ENCODE data around the gene RALB. TPM values are rescaled to one million over a fixed set of nuclear protein-coding genes. Genes with fewer than 3 reads are reported as not detected.

RALB gene
- polyA plus RNA-seq, 1 of the 3 experiments (the other 2 are of a cell fraction): 37.2 TPM

DNA sequence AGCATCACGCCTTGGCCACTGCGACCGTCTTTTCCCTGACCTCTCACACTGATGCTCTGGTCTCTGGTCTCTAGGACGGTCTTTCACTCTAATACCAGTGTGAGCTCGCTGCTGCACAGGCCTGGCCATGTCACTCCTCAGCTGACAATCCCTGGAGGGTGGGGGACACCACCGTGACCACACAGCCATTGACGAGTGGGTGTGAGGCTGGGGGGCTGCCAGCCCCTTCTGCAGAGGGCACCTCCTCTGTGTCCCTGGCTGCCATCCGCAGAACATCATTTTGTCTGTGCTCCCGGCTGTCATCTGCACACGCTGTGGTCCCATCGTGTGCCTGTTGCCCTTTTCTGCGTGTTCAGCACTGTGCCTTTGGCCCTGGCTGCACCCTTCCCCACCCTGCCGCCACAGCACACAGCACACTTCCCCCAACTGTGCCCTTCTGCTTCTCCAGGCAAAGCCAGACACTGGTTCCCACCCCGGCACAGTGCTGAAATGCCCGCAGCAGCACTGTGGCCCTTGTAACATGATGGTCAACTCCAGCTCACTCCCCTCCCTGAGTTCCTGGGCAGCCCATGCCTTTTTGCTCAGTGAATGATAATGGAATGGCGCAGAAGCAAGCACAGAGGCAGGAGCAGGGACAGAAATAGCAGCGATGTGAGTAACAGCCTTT lies 62.8 kb downstream of the RALB start (continued):
- TF ChIP-seq, protein P1, sequence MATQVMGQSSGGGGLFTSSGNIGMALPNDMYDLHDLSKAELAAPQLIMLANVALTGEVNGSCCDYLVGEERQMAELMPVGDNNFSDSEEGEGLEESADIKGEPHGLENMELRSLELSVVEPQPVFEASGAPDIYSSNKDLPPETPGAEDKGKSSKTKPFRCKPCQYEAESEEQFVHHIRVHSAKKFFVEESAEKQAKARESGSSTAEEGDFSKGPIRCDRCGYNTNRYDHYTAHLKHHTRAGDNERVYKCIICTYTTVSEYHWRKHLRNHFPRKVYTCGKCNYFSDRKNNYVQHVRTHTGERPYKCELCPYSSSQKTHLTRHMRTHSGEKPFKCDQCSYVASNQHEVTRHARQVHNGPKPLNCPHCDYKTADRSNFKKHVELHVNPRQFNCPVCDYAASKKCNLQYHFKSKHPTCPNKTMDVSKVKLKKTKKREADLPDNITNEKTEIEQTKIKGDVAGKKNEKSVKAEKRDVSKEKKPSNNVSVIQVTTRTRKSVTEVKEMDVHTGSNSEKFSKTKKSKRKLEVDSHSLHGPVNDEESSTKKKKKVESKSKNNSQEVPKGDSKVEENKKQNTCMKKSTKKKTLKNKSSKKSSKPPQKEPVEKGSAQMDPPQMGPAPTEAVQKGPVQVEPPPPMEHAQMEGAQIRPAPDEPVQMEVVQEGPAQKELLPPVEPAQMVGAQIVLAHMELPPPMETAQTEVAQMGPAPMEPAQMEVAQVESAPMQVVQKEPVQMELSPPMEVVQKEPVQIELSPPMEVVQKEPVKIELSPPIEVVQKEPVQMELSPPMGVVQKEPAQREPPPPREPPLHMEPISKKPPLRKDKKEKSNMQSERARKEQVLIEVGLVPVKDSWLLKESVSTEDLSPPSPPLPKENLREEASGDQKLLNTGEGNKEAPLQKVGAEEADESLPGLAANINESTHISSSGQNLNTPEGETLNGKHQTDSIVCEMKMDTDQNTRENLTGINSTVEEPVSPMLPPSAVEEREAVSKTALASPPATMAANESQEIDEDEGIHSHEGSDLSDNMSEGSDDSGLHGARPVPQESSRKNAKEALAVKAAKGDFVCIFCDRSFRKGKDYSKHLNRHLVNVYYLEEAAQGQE (IDR thresholded peaks at IDR 0.05; ENCODE audit: low read depth, low read length): no peak
- no peak for TF ChIP-seq RFX5 (IDR thresholded peaks at IDR 0.05; ENCODE audit: low read length)
- TF ChIP-seq NFIC (IDR thresholded peaks at IDR 0.05; ENCODE audit: borderline replicate concordance): no peak
- TF ChIP-seq FOXM1 (IDR thresholded peaks at IDR 0.05; ENCODE audit: low read depth): no peak
- no peak for TF ChIP-seq RCOR1 (IDR thresholded peaks at IDR 0.05; ENCODE audit: low read length)
- no peak for TF ChIP-seq EP300 (IDR thresholded peaks at IDR 0.05; ENCODE audit: borderline replicate concordance in 1 of 2, low read depth in 1 of 2, low read length in 1 of 2)

DNA sequence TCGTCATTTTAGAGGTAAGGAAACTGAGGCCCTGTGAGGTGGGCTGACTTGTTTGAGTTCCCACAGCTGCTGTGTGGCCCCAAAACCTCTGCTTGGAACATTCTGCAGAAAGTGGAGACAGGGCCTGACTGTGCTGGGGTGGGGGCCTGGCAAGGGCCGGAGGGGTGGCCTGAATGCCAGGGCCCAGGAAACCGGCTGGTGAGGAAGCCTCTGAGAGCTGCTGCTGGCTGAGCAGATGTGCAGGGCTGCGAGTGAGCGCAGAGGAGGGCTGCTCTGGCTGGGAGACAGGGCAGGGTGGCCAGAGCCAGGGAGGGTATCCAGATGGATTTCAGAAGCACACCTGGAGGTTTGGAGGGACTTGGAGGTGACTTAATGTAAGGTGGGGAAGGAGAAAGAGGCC lies 63.4 kb downstream of the RALB start:
- H3K9me3 ChIP-seq: no peaks in the 10 kb centered on the region
- no peak overlapping the region for H3K9ac ChIP-seq
- no peak overlapping the region for H3K4me2 ChIP-seq
- CTCF ChIA-PET: no interaction called here
- no peak overlapping the region for H3K27ac ChIP-seq (ENCODE audit: low read depth in 2 of 2, low read length in 1 of 2)
- no peak overlapping the region for H2AFZ ChIP-seq (ENCODE audit: low read depth)
- no peak overlapping the region for H3K4me3 ChIP-seq (ENCODE audit: low read depth in 2 of 2, low read length in 1 of 2)
- peaks cover 0 to 4% of the 10 kb centered on the region in 2 experiments; a peak in 1 of 4 replicates for H3K4me1 ChIP-seq (ENCODE audit: control insufficient read depth in 1 of 2, insufficient read depth in 2 of 2, low read depth in 1 of 2, low read length in 1 of 2)
- H3K79me2 ChIP-seq (ENCODE audit: insufficient read depth): no peaks in the 10 kb centered on the region
- no peaks in the 10 kb centered on the region for H3K27me3 ChIP-seq (ENCODE audit: insufficient read depth)
- H3K36me3 ChIP-seq (replicated peaks in 1 of 2; ENCODE audit: control insufficient read depth in 1 of 2, insufficient read depth in 2 of 2, low read length in 1 of 2): no peaks in the 10 kb centered on the region
- no peaks in the 10 kb centered on the region for H4K20me1 ChIP-seq (ENCODE audit: insufficient read depth)
- 81% methylated on average over 4 of the region's 5 CpGs for WGBS (ENCODE audit: low lambda C conversion rate)
- POLR2A ChIA-PET: no interaction called here
- no peaks in the 10 kb centered on the region for H3K9me2 ChIP-seq
- DNase-seq: no peak
- TF ChIP-seq SMC3 (IDR thresholded peaks at IDR 0.05; ENCODE audit: low read depth, low read length) (no peak), YY1 (IDR thresholded peaks at IDR 0.05; ENCODE audit: low read depth) (no peak), FOXM1 (IDR thresholded peaks at IDR 0.05; ENCODE audit: low read depth) (no peak), TAF1 (IDR thresholded peaks at IDR 0.05; ENCODE audit: borderline replicate concordance, low read depth, low read length) (no peak), RXRA (IDR thresholded peaks at IDR 0.05; ENCODE audit: borderline replicate concordance, low read depth) (no peak), RFX5 (IDR thresholded peaks at IDR 0.05; ENCODE audit: low read length) (no peak), GABPA (IDR thresholded peaks at IDR 0.05; ENCODE audit: low read depth) (no peak), EP300 (IDR thresholded peaks at IDR 0.05; ENCODE audit: borderline replicate concordance in 1 of 2, low read depth in 1 of 2, low read length in 1 of 2) (no peak), FOXJ3 (CRISPR knock-in tag; IDR thresholded peaks at IDR 0.05) (no peak), POLR2AphosphoS5 (IDR thresholded peaks at IDR 0.05; ENCODE audit: low read depth, low read length) (no peak), NFIC (IDR thresholded peaks at IDR 0.05; ENCODE audit: borderline replicate concordance) (no peak), ELF1 (IDR thresholded peaks at IDR 0.05) (no peak), EZH2phosphoT487 (IDR thresholded peaks at IDR 0.05; ENCODE audit: borderline replicate concordance, low read depth) (no peak)
- TF ChIP-seq, protein P2, sequence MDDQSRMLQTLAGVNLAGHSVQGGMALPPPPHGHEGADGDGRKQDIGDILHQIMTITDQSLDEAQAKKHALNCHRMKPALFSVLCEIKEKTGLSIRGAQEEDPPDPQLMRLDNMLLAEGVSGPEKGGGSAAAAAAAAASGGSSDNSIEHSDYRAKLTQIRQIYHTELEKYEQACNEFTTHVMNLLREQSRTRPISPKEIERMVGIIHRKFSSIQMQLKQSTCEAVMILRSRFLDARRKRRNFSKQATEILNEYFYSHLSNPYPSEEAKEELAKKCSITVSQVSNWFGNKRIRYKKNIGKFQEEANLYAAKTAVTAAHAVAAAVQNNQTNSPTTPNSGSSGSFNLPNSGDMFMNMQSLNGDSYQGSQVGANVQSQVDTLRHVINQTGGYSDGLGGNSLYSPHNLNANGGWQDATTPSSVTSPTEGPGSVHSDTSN (IDR thresholded peaks at IDR 0.05): no peak
- TF ChIP-seq, protein P3, sequence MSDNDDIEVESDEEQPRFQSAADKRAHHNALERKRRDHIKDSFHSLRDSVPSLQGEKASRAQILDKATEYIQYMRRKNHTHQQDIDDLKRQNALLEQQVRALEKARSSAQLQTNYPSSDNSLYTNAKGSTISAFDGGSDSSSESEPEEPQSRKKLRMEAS (IDR thresholded peaks at IDR 0.05; ENCODE audit: low read depth): no peak
- TF ChIP-seq, protein P4, sequence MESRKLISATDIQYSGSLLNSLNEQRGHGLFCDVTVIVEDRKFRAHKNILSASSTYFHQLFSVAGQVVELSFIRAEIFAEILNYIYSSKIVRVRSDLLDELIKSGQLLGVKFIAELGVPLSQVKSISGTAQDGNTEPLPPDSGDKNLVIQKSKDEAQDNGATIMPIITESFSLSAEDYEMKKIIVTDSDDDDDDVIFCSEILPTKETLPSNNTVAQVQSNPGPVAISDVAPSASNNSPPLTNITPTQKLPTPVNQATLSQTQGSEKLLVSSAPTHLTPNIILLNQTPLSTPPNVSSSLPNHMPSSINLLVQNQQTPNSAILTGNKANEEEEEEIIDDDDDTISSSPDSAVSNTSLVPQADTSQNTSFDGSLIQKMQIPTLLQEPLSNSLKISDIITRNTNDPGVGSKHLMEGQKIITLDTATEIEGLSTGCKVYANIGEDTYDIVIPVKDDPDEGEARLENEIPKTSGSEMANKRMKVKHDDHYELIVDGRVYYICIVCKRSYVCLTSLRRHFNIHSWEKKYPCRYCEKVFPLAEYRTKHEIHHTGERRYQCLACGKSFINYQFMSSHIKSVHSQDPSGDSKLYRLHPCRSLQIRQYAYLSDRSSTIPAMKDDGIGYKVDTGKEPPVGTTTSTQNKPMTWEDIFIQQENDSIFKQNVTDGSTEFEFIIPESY (IDR thresholded peaks at IDR 0.05; ENCODE audit: borderline replicate concordance, low read depth): no peak
- TF ChIP-seq, protein P5, sequence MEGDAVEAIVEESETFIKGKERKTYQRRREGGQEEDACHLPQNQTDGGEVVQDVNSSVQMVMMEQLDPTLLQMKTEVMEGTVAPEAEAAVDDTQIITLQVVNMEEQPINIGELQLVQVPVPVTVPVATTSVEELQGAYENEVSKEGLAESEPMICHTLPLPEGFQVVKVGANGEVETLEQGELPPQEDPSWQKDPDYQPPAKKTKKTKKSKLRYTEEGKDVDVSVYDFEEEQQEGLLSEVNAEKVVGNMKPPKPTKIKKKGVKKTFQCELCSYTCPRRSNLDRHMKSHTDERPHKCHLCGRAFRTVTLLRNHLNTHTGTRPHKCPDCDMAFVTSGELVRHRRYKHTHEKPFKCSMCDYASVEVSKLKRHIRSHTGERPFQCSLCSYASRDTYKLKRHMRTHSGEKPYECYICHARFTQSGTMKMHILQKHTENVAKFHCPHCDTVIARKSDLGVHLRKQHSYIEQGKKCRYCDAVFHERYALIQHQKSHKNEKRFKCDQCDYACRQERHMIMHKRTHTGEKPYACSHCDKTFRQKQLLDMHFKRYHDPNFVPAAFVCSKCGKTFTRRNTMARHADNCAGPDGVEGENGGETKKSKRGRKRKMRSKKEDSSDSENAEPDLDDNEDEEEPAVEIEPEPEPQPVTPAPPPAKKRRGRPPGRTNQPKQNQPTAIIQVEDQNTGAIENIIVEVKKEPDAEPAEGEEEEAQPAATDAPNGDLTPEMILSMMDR (IDR thresholded peaks at IDR 0.05): no peak
- H3F3A ChIP-seq (replicated peaks; ENCODE audit: insufficient read depth): peaks cover 4% of the 10 kb centered on the region

Data from SK-N-SH (cell line).